ENCODE measurements around the gene CDYL2.

DNA sequence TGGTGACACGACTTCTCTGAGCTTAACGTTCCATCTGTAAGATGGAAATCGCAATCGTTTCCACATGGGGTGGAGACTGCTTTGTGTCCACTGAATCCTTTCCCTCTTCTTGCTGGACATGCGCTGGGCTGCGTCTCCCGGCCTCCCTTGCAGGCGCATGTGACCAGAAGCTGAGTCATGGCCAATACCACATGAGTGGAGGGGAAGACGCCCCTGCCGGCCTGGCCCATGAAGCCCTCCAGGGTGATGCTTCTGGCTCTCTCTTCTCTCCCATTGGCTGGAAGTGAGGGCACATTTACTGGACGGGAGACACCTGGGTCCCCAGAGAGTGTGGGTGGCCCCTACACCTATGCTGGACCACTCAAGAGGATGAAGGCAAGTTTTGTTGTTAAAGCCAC is 192.5 kb downstream of the CDYL2 start:
- TF ChIP-seq CTCF (IDR thresholded peaks at IDR 0.05) (no peak), ZFX (IDR thresholded peaks at IDR 0.05; ENCODE audit: borderline replicate concordance) (no peak)

Data from 22Rv1 (cell line).